Neural cell (in vitro differentiated cells): ENCODE results near the gene KIF24.

ENCODE experiments used
- CTCF ChIP-seq: fragments of 450-650 bp; IDR thresholded peaks from 2 replicates; pipeline ENCODE4 v1.5.1; 2014; ENCODE audit warnings: antibody characterized with exemption, mild to moderate bottlenecking, moderate library complexity; ENCODE audit not compliant: poor library complexity, severe bottlenecking
- EP300 ChIP-seq: fragments of 450-650 bp; conservative IDR thresholded peaks from 2 replicates; pipeline ENCODE4 v1.6.1; 2014; ENCODE audit warnings: antibody characterized with exemption, mild to moderate bottlenecking, moderate library complexity; ENCODE audit not compliant: poor library complexity, severe bottlenecking

GRCh38 chr9:34369636-34370035 is 40.6 kb upstream of the KIF24 start:
- no peak for TF ChIP-seq CTCF
- TF ChIP-seq EP300 = no peak
